HEK293 (cell line): ENCODE data around the gene MCHR1.

Experiments used
- CTCF ChIA-PET: fragments of 350-600 bp; formaldehyde crosslinking; extraction: SDS; loops from one replicate; lab custom pipeline; 2021; ENCODE audit warnings: antibody characterized with exemption; lab: Yijun Ruan, JAX
- POLR2A ChIA-PET: fragments of 300-600 bp; formaldehyde crosslinking; extraction: SDS; loops from one replicate; lab custom pipeline; 2020; ENCODE audit warnings: antibody characterized with exemption, inconsistent platforms; lab: Yijun Ruan, JAX
- H3K27ac ChIP-seq: fragments of 200-500 bp; sonication (Bioruptor generic); 2 replicates; pipeline ENCODE4 v1.5.1; 2014; ENCODE audit warnings: low read depth, low read length, control low read depth, inconsistent platforms; ENCODE audit errors: extremely low read depth
- H3K36me3 ChIP-seq, 2 experiments: fragments of 200-500 bp in 1 of 2; sonication (Bioruptor generic) in 1 of 2; 1 replicate in 1 of 2; 2 replicates in 1 of 2; pipeline ENCODE4 v1.5.1; 2014 to 2017; ENCODE audit warnings: inconsistent platforms in 2 of 2, low read length in 2 of 2; ENCODE audit not compliant: control insufficient read depth in 2 of 2, insufficient read depth in 1 of 2
- H3K4me1 ChIP-seq: fragments of 200-500 bp; sonication (Bioruptor generic); 2 replicates; pipeline ENCODE4 v1.5.1; 2014; ENCODE audit warnings: mild to moderate bottlenecking, low read length, inconsistent platforms; ENCODE audit not compliant: control insufficient read depth, insufficient read depth
- H3K4me3 ChIP-seq: 2 replicates; pipeline ENCODE4 v1.5.1; 2011; ENCODE audit warnings: low read depth, mild to moderate bottlenecking, control low read depth, low read length, moderate library complexity
- H3K9me3 ChIP-seq: fragments of 200-500 bp; sonication (Bioruptor generic); 2 replicates; pipeline ENCODE4 v1.5.1; 2014; ENCODE audit warnings: low read depth, low read length, inconsistent platforms; ENCODE audit not compliant: control insufficient read depth, insufficient read depth
- EGR2 ChIP-seq: fragments of 450-650 bp; formaldehyde crosslinking; IDR thresholded peaks from 2 replicates; pipeline ENCODE4 v1.5.1; 2016; ENCODE audit warnings: low read depth, missing biosample characterization, missing genetic modification characterization
- GLIS1 ChIP-seq: fragments of 450-650 bp; formaldehyde crosslinking; IDR thresholded peaks from 2 replicates; pipeline ENCODE4 v1.5.1; 2016; ENCODE audit warnings: missing biosample characterization, missing genetic modification characterization
- INSM2 ChIP-seq: fragments of 450-650 bp; formaldehyde crosslinking; IDR thresholded peaks from 2 replicates; pipeline ENCODE4 v1.5.1; 2016; ENCODE audit warnings: missing biosample characterization, missing genetic modification characterization
- YY1 ChIP-seq: fragments of 450-650 bp; formaldehyde crosslinking; IDR thresholded peaks from 2 replicates; pipeline ENCODE4 v1.5.1; 2018; ENCODE audit warnings: missing biosample characterization, missing genetic modification characterization
- ZBTB20 ChIP-seq: fragments of 450-650 bp; formaldehyde crosslinking; IDR thresholded peaks from 2 replicates; pipeline ENCODE4 v1.5.1; 2016; ENCODE audit warnings: missing biosample characterization, missing genetic modification characterization
- ZFHX2 ChIP-seq: fragments of 450-650 bp; formaldehyde crosslinking; conservative IDR thresholded peaks from 2 replicates; pipeline ENCODE4 v1.5.1; 2016; ENCODE audit warnings: missing biosample characterization, missing genetic modification characterization
- ZNF10 ChIP-seq: fragments of 450-650 bp; formaldehyde crosslinking; IDR thresholded peaks from 2 replicates; pipeline ENCODE4 v1.5.1; 2017; ENCODE audit warnings: missing biosample characterization, missing genetic modification characterization
- ZNF132 ChIP-seq: fragments of 450-650 bp; formaldehyde crosslinking; IDR thresholded peaks from 2 replicates; pipeline ENCODE4 v1.5.1; 2017; ENCODE audit warnings: missing biosample characterization, missing genetic modification characterization, borderline replicate concordance
- ZNF24 ChIP-seq: fragments of 450-650 bp; formaldehyde crosslinking; IDR thresholded peaks from 2 replicates; pipeline ENCODE4 v1.5.1; 2016; ENCODE audit warnings: missing biosample characterization, missing genetic modification characterization
- ZNF341 ChIP-seq: fragments of 450-650 bp; formaldehyde crosslinking; IDR thresholded peaks from 2 replicates; pipeline ENCODE4; 2016; ENCODE audit warnings: low read depth, missing biosample characterization, missing genetic modification characterization
- ZNF544 ChIP-seq: fragments of 450-650 bp; formaldehyde crosslinking; IDR thresholded peaks from 2 replicates; pipeline ENCODE4 v1.5.0; 2017; ENCODE audit warnings: missing biosample characterization, missing genetic modification characterization
- ZNF664 ChIP-seq: fragments of 450-650 bp; formaldehyde crosslinking; IDR thresholded peaks from 2 replicates; pipeline ENCODE4 v1.5.1; 2016; ENCODE audit warnings: missing biosample characterization, missing genetic modification characterization
- ZNF792 ChIP-seq: fragments of 450-650 bp; formaldehyde crosslinking; IDR thresholded peaks from 2 replicates; pipeline ENCODE4 v1.5.1; 2016; ENCODE audit warnings: missing biosample characterization, missing genetic modification characterization
- TF ChIP-seq, protein P1 (sequence below): fragments of 450-650 bp; formaldehyde crosslinking; IDR thresholded peaks from 2 replicates; pipeline ENCODE4 v1.5.1; 2016; ENCODE audit warnings: missing biosample characterization, missing genetic modification characterization

MCHR1 gene, protein sequence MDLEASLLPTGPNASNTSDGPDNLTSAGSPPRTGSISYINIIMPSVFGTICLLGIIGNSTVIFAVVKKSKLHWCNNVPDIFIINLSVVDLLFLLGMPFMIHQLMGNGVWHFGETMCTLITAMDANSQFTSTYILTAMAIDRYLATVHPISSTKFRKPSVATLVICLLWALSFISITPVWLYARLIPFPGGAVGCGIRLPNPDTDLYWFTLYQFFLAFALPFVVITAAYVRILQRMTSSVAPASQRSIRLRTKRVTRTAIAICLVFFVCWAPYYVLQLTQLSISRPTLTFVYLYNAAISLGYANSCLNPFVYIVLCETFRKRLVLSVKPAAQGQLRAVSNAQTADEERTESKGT

DNA sequence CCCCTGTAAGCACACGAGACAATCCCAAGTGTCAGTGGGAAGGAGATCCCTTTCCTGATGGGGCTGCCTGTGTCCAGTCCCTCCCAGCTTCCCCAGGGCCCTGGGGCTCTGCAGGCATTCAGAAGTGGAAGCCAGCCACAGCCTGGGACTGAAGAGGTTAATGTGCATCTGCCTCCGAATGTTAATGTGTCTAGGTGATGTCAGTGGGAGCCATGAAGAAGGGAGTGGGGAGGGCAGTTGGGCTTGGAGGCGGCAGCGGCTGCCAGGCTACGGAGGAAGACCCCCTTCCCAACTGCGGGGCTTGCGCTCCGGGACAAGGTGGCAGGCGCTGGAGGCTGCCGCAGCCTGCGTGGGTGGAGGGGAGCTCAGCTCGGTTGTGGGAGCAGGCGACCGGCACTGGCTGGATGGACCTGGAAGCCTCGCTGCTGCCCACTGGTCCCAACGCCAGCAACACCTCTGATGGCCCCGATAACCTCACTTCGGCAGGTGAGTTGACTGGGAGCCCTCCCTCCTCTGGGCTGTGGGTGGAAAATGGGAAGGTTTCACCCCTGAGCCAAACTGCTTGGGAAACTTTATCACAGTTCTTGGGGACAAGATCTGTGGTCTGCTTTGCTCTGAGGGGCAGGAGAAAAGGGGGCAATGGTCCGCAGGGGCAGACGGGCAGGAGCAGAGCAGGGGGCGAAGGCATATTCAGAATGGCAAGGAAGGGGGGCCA is at the start of gene MCHR1:
MCHR1 (plus strand) TSS at position 236 of the 715 bp plus-strand sequence; CDS start at position 405, 169 bp downstream.
- Histone ChIP-seq H3K27ac (no peak within 1 kb of the TSS), H3K4me1 (no peaks in the 10 kb centered on the region; the same call in 1 of the 2 replicates), H3K4me3 (peak within 1 kb of the TSS; percentile 40), H3K9me3 (no peaks in the 10 kb centered on the region), H3K36me3 (no peaks in the 10 kb centered on the region)
- no peak for TF ChIP-seq ZNF544 (tag by site-specific recombination)
- TF ChIP-seq ZBTB20 (tag by site-specific recombination): peak; percentile 46; the same call in 1 of the 2 replicates
- TF ChIP-seq EGR2: peak; percentile 75
- TF ChIP-seq ZNF341: peak; percentile 72
- TF ChIP-seq ZNF10 (tag by site-specific recombination): no peak
- no peak for TF ChIP-seq YY1
- no peak for TF ChIP-seq INSM2 (tag by site-specific recombination)
- TF ChIP-seq ZFHX2 (tag by site-specific recombination): peak; percentile 38; the same call in 1 of the 2 replicates
- TF ChIP-seq ZNF132 (tag by site-specific recombination): no peak
- no peak for TF ChIP-seq ZNF24 (tag by site-specific recombination)
- POLR2A ChIA-PET: interaction anchor here (0.6 to 2.1 kb wide), 4 partner anchors 28 to 227 kb away, joined by 3 to 13 read pairs (median 4); partner anchors contain the start of genes MRTFA and ST13
- CTCF ChIA-PET: interaction anchor here (0.6 to 2.6 kb wide), 6 partner anchors 13 to 220 kb away, joined by 3 to 9 read pairs (median 4); no protein-coding TSS in a partner anchor

DNA sequence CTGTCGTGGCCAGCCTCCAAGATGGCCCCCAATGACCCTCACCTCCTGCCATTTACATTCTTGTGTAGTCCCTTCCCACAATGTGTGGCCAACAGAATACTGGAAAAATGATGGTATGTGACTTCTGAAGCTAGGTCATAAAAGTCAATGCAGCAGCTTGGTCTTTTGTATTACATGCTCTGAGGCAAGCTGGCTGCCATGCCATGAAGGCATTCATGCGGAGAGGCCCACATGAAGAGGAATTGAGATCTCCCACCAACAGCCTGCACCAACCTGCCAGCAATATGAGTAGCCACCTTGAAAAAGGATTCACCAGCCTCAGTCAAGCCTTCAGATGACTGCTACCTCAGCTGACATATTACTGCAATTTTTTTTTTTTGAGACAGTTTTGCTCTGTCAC is 47.4 kb upstream of the MCHR1 start:
- H3K9me3 ChIP-seq: no peaks in the 10 kb centered on the region
- H3K27ac ChIP-seq: no peak overlapping the region
- no peaks in the 10 kb centered on the region for H3K36me3 ChIP-seq
- ChIA-PET POLR2A (interaction anchor here (0.6 to 1.7 kb wide), 2 partner anchors 22 to 98 kb away, joined by 4 to 7 read pairs; no protein-coding TSS in a partner anchor), CTCF (interaction anchor here (0.6 to 1.0 kb wide), 5 partner anchors 15 to 579 kb away, joined by 3 to 4 read pairs (median 3); no protein-coding TSS in a partner anchor)
- H3K4me1 ChIP-seq: peaks cover 12% of the 10 kb centered on the region
- TF ChIP-seq, protein P1, sequence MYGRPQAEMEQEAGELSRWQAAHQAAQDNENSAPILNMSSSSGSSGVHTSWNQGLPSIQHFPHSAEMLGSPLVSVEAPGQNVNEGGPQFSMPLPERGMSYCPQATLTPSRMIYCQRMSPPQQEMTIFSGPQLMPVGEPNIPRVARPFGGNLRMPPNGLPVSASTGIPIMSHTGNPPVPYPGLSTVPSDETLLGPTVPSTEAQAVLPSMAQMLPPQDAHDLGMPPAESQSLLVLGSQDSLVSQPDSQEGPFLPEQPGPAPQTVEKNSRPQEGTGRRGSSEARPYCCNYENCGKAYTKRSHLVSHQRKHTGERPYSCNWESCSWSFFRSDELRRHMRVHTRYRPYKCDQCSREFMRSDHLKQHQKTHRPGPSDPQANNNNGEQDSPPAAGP (tag by site-specific recombination): no peak
- TF ChIP-seq GLIS1 (tag by site-specific recombination): 0 out of 2 replicates have a peak, but pooled peaks have one; percentile 6
- no peak overlapping the region for H3K4me3 ChIP-seq

- TF ChIP-seq ZNF664 (tag by site-specific recombination) (peak; percentile 71), ZNF792 (tag by site-specific recombination) (no peak)
- TF ChIP-seq, all 188 proteins: peak for 1
- POLR2A ChIA-PET: interaction anchor here (0.6 to 1.7 kb wide), 2 partner anchors 99 to 190 kb away, joined by 4 to 5 read pairs; no protein-coding TSS in a partner anchor
- CTCF ChIA-PET: interaction anchor here (0.7 to 3.7 kb wide), 10 partner anchors 9 to 197 kb away, joined by 3 to 17 read pairs (median 3); no protein-coding TSS in a partner anchor
- no peak overlapping the region for H3K4me3 ChIP-seq
- H3K9me3 ChIP-seq: no peaks in the 10 kb centered on the region
- no peak overlapping the region for H3K27ac ChIP-seq
- H3K36me3 ChIP-seq: no peaks in the 10 kb centered on the region
- peaks cover 12% of the 10 kb centered on the region for H3K4me1 ChIP-seq
Measured at GRCh38 chr22:40633036-40633435, 46.2 kb upstream of the MCHR1 start.
